ENCODE data around the gene PHLDA1. TPM values are rescaled to one million over a fixed set of nuclear protein-coding genes. Genes with fewer than 3 reads are reported as not detected.

The PHLDA1 gene
- total RNA-seq, 2 experiments from 2014 or later, result 0.44 to 2.1 TPM

DNA sequence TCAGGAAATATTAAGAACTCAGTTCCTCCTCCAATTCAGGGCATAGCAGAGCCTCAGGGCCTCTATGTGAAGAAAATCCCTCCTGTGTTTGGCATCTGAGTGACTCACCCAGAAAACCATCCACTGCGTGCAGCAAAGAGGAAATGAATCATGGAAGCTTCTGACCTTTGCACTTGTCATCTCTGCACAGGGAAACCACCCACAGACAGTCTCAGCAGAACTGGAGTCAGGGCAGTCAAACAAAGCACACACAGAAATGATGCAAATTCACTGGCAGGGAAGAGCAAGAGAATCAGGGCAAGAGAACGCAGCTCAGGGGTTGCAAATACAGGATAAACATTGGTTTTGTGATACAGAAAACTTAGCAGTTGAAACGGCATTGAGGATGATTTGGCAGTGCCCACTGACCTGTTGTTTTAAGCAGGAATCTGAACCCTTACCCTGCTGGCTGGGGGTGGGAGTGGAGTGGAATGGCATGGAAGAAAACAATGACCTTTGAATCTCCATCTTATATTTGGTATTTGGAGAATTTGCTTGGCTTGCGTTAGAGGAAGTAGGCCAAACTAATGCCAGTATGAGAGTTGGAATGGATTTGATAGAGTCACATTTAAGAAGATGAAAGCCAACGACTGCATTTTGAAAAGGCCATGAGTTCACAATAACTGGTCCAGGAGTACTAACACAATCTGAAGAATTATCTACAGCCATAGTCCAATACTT lies 53.5 kb downstream of the PHLDA1 start:
- H3K9me2 ChIP-seq (ENCODE audit: insufficient read depth, low read length), result no peaks in the 10 kb centered on the region
- H2AFZ ChIP-seq (ENCODE audit: low read length), result peak overlapping the region; percentile 86
- DNase-seq (ENCODE audit: low spot score), result peak; percentile 53
- TF ChIP-seq CTCF (conservative IDR thresholded peaks at IDR 0.05; ENCODE audit: low read length) (no peak), EZH2phosphoT487 (IDR thresholded peaks at IDR 0.05; ENCODE audit: borderline replicate concordance, low read depth, low read length) (no peak)
- H3K79me2 ChIP-seq (ENCODE audit: insufficient read depth, low read depth, low read length), result no peaks in the 10 kb centered on the region
- no peaks in the 10 kb centered on the region for H3K9me3 ChIP-seq (ENCODE audit: low read length)
- no peak overlapping the region for H3K27ac ChIP-seq (ENCODE audit: low read depth, low read length, poor library complexity, severe bottlenecking)
- ChIA-PET CTCF (ENCODE audit: unreplicated experiment) (no interaction called here), POLR2A (interaction anchor here (0.6 to 1.6 kb wide), 5 partner anchors 9 to 486 kb away, joined by 4 to 6 read pairs (median 4); no protein-coding TSS in a partner anchor)
- intact Hi-C loops (cut with micrococcal nuclease; ENCODE audit: unreplicated experiment), result no loop called here
- H3K36me3 ChIP-seq (ENCODE audit: insufficient read depth, low read length), result no peaks in the 10 kb centered on the region
- no peaks in the 10 kb centered on the region for H4K20me1 ChIP-seq (ENCODE audit: insufficient read depth, low read length)
- H3K4me3 ChIP-seq (ENCODE audit: low read depth, low read length, poor library complexity, severe bottlenecking), result no peak overlapping the region
- peaks cover 46% of the 10 kb centered on the region for H3K4me1 ChIP-seq (ENCODE audit: insufficient read depth, low read length, poor library complexity, severe bottlenecking)
- peak overlapping the region; percentile 16; the same call in 1 of the 2 replicates for H3K4me2 ChIP-seq (ENCODE audit: low read length)
- BruUV-seq (replicated peaks), result no TSS peak

DNA sequence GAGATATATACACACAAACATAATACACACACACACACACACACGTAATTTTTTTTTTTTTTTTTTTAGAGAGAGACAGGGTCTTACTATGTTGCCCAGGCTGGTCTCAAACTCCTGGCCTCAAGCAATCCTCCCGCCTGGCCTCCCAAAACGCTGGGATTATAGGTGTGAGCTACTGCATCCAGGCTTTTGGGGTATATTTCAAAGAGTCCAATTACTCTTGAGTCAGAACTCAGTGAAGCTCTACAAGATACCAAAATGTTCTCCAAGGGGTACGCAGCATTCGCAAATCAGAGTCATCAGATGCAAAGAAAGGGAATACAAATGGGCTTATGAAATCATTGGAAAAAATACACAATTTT lies 54.0 kb downstream of the PHLDA1 start:
- Histone ChIP-seq H4K20me1 (ENCODE audit: insufficient read depth, low read length) (no peaks in the 10 kb centered on the region), H3K4me1 (ENCODE audit: insufficient read depth, low read length, poor library complexity, severe bottlenecking) (peaks cover 46% of the 10 kb centered on the region), H3K27ac (ENCODE audit: low read depth, low read length, poor library complexity, severe bottlenecking) (no peak overlapping the region), H3K79me2 (ENCODE audit: insufficient read depth, low read depth, low read length) (no peaks in the 10 kb centered on the region), H2AFZ (ENCODE audit: low read length) (peak overlapping the region; percentile 86), H3K4me3 (ENCODE audit: low read depth, low read length, poor library complexity, severe bottlenecking) (no peak overlapping the region), H3K4me2 (ENCODE audit: low read length) (no peak overlapping the region), H3K9me2 (ENCODE audit: insufficient read depth, low read length) (no peaks in the 10 kb centered on the region), H3K9me3 (ENCODE audit: low read length) (no peaks in the 10 kb centered on the region), H3K36me3 (ENCODE audit: insufficient read depth, low read length) (no peaks in the 10 kb centered on the region)
- DNase-seq (ENCODE audit: low spot score), result no peak
- ChIA-PET POLR2A (interaction anchor here (0.7 to 1.6 kb wide), 3 partner anchors 9 to 485 kb away, joined by 4 to 5 read pairs (median 4); no protein-coding TSS in a partner anchor), CTCF (ENCODE audit: unreplicated experiment) (no interaction called here)
- no TSS peak for BruUV-seq (replicated peaks)
- TF ChIP-seq CTCF (conservative IDR thresholded peaks at IDR 0.05; ENCODE audit: low read length) (no peak), EZH2phosphoT487 (IDR thresholded peaks at IDR 0.05; ENCODE audit: borderline replicate concordance, low read depth, low read length) (no peak)
- intact Hi-C loops (cut with micrococcal nuclease; ENCODE audit: unreplicated experiment), result no loop called here

GRCh38 chr12:75976913-75977312 lies 54.7 kb downstream of the PHLDA1 start:
- DNase-seq (ENCODE audit: low spot score), result no peak
- Histone ChIP-seq H3K36me3 (ENCODE audit: insufficient read depth, low read length) (no peaks in the 10 kb centered on the region), H3K9me2 (ENCODE audit: insufficient read depth, low read length) (no peaks in the 10 kb centered on the region), H3K4me2 (ENCODE audit: low read length) (no peak overlapping the region), H3K79me2 (ENCODE audit: insufficient read depth, low read depth, low read length) (no peaks in the 10 kb centered on the region), H3K27ac (ENCODE audit: low read depth, low read length, poor library complexity, severe bottlenecking) (no peak overlapping the region), H3K9me3 (ENCODE audit: low read length) (no peaks in the 10 kb centered on the region), H3K4me3 (ENCODE audit: low read depth, low read length, poor library complexity, severe bottlenecking) (no peak overlapping the region), H3K4me1 (ENCODE audit: insufficient read depth, low read length, poor library complexity, severe bottlenecking) (peaks cover 41% of the 10 kb centered on the region), H2AFZ (ENCODE audit: low read length) (no peak overlapping the region), H4K20me1 (ENCODE audit: insufficient read depth, low read length) (no peaks in the 10 kb centered on the region)
- ChIA-PET POLR2A (no interaction called here), CTCF (ENCODE audit: unreplicated experiment) (no interaction called here)
- intact Hi-C loops (cut with micrococcal nuclease; ENCODE audit: unreplicated experiment), result no loop called here
- TF ChIP-seq CTCF (conservative IDR thresholded peaks at IDR 0.05; ENCODE audit: low read length), result no peak
- TF ChIP-seq EZH2phosphoT487 (IDR thresholded peaks at IDR 0.05; ENCODE audit: borderline replicate concordance, low read depth, low read length), result no peak
- no TSS peak for BruUV-seq (replicated peaks)
